ENCODE measurements around the gene PKD1L1.

GRCh38 chr7:47832105-47832715 is 116.1 kb downstream of the PKD1L1 start:
- TF ChIP-seq CTCF (IDR thresholded peaks at IDR 0.05), result no peak
- TF ChIP-seq POLR2A (IDR thresholded peaks at IDR 0.05), result no peak
- no peak for TF ChIP-seq EP300 (IDR thresholded peaks at IDR 0.05)

All from gastroesophageal sphincter (tissue), 3 donors.